Measurements from ENCODE around the gene CFL2.
"Not testable (repeated sequence)": the region's sequence is repeated elsewhere in the genome, so short reads cannot be mapped to it uniquely, and the experiment has no call there.

The CFL2 gene

GRCh38 chr14:34711169-34711568 lies 3.2 kb downstream of the CFL2 start:
- no peak for DNase-seq

- no peak for DNase-seq
Observed at GRCh38 chr14:34710744-34711143, 3.6 kb downstream of the CFL2 start.

GRCh38 chr14:34710006-34710405 lies 4.4 kb downstream of the CFL2 start:
- DNase-seq = no peak

GRCh38 chr14:34707722-34708121 lies 6.7 kb downstream of the CFL2 start:
- DNase-seq = no peak

GRCh38 chr14:34701808-34702207 lies 12.6 kb downstream of the CFL2 start:
- no peak for DNase-seq

DNA sequence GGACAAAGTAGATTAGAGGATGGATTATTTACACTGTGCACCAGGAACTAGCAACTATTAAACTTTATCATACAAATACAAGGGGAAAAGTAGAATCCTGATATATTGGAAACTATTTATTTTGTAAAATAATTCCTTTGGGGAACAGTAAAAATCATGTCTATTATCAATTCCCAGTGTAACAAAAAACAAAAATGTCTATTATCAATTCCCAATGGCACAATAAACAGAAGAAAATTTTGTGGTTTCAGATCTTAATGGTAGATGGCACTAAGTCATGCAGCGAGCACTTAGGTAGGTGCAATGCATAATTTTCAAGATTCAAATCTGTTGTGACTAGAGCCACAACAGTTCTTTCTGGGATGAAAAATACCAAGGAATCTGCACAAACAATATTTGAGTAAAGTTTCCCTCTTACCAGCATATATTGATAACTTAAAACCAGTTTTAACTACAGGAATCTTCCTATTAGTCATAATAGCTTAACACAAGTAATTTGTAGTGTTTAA lies 13.7 kb downstream of the CFL2 start:
- no peak for DNase-seq

- no peak for DNase-seq
Observed at GRCh38 chr14:34699873-34700621, 14.3 kb downstream of the CFL2 start.

GRCh38 chr14:34694216-34694615 lies 20.2 kb downstream of the CFL2 start:
- not testable (repeated sequence) for DNase-seq

DNA sequence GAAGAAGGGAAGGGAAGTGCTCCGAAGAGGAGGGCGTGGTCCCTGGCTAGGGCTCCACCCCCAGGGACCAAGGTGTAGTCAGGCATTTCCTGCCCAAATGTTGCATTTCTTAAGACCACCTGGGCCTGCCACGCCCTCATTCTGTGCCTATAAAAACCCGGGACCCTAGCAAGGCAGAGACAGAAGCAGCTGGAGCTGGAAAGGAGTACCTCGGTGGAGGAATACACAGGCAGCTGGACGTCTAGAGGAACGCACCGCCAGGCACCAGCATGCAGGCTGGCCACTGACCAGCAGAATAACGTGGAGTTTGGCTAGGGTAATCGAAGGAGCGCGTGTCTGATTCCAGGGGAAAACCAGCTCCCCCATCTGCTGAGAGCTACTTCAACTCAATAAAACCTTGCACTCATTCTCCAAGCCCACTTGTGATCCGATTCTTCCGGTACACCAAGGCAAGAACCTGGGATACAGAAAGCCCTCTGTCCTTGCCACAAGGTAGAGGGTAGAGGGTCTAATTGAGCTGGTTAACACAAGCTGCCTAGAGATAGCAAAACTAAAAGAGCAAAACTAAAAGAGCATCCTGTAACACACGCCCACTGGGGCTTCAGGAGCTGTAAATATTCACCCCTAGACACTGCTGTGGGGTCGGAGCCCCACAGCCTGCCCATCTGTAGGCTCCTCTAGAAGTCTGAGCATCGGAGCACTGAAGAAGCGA lies 21.0 kb downstream of the CFL2 start:
- DNase-seq = no peak

GRCh38 chr14:34692898-34693227 lies 21.5 kb downstream of the CFL2 start:
- DNase-seq = no peak

- DNase-seq = no peak
Observed at GRCh38 chr14:34692348-34692747, 22.0 kb downstream of the CFL2 start.

- DNase-seq = no peak
Observed at GRCh38 chr14:34691206-34691605, 23.2 kb downstream of the CFL2 start.

DNA sequence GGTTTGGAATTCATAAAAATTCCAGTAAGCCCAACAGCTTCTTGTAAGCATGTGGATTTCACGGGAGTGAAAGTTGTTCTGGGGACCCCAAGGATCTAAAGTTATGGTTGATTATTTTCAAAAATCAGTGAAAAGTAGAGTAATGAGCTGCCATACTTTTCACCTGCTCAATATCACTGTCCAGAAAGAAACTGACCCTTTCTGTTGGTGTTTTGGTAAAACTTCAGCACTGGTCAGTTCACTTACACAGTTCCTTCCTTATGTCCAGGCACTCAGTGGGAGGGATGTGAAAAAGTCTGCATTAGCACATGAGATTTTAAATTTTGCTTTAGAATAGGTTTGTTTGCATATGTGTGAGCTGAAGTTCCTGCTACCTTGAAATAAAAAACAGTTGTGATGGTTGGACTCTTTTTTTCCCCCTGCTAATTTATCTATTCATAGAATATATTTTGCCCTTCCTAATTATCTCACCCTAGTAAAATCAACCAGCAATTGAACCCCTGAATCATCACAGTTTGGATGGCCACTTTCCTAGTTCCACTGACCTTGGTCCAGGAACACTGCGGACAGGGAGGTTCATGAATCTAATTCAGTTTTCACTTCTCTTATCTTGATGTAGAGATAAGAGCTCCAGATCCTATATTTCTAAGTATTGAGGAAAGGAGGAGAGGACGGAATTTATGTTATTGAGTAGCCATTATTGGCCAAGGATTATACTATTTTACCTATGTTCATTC lies 25.8 kb downstream of the CFL2 start:
- DNase-seq = no peak

DNA sequence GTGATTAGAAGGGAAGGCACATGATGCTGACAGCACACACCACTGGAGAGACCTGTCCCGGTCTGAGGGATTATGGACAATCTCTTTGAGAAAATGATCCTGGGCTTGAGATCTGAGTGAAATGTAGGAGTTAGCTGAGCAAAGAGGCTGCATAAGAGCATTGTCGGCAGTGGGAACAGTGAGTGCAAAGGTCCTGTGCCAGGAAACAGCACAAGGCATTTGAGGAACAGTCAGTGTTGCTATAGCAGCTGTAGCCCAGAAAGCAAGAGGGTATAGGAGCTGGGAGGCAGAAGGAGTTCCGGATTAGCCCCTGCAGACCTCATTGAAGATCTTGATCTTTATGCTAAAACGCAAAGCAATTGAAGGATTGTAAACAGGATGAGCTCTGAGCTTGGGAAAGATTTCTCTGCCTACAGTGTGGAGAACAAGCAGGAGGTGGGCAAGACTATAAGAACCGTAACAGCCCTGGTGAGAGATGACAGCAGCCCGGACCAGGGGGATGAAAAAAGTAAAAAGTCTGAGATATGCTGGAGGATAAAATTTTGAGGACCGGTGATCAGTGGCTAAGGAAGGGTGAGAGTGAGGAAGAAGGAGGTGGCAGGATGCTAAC lies 28.5 kb downstream of the CFL2 start:
- DNase-seq = no peak

DNA sequence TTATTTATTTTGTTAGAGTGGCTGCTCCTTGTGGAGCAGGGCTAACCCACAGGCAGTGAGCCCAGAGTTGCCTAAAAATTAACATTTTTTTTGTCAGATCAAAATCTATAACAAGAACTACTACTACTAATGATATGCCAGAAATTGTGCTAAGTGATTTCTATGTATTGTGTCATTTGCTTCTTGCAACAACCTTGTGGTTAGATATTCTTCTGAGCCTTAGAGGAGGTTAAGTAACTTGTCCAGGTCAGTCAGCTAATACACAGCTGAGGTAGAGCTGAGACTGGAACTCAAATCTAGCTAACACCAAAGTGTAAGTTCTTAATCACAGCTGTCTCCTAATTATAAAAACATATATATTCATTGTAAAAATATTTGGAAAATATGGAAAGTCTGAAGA lies 29.8 kb downstream of the CFL2 start:
- DNase-seq = no peak

- DNase-seq = no peak
Observed at GRCh38 chr14:34682787-34683321, 31.5 kb downstream of the CFL2 start.

DNA sequence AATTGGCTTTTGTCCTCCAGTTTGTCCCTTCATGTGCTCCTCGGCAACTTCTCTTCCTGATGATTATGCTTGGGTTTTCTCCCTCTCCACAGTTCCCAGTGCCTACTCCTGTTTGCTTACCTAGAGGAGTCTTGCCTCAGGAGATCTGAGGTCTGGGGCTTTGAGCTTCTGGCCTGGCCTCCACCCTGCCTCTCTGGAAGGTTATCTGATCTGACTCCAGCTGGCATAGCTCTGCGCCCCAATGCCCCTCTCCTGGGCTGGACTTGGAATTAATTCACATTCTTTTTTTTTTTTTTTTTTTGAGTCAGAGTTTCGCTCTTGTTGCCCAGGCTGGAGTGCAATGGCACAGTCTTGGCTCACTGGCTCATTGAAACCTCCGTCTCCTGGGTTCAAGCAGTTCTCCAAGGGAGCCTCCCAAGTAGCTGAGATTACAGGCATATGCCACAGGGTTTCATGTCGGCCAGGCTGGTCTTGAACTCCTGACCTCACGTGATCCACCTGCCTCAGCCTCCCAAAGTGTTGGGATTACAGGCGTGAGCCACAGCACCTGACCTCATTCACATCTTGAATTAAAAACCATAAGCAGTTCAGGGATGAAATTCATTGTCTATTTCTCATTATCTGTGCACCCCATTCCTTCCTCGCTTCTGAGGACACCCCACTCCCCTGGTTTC lies 33.5 kb downstream of the CFL2 start:
- DNase-seq = no peak

DNA sequence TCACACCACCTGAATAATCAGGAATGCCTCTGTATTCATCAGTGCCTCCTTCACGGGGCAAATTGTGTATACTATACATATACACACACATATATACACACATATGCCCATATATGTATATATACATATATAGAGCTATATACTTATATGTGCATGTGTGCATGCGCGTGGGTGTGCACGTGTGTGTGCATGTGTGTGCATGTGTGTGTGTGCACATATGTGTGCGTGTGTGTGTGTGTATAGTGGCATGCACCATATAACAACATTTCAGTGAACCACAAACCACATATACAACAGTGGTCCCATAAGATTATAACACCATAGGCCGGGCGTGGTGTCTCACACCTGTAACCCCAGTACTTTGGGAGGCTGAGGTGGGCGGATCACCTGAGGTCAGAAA lies 35.7 kb downstream of the CFL2 start:
- DNase-seq = no peak

GRCh38 chr14:34678306-34678705 lies 36.1 kb downstream of the CFL2 start:
- no peak for DNase-seq

- DNase-seq = no peak
Observed at GRCh38 chr14:34676516-34677211, 37.7 kb downstream of the CFL2 start.

DNA sequence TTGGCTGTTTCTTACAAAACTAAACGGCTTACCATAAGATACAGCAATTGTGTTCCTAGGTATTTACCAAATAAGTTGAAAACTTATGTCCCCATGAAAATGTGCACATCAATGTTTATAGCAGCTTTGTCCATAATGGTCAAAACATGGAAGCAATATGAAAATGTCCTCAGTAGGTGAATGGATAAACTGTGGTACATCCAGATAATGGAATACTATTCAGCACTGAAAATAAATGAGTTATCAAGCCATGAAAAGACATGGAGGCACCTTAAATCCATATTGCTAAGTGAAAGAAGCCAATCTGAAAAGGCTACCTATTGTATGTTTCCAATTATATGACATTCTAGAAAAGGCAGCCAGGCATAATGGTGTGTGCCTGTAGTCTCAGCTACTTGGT lies 40.7 kb downstream of the CFL2 start:
- DNase-seq = no peak

GRCh38 chr14:34671716-34672115 lies 42.7 kb downstream of the CFL2 start:
- DNase-seq = no peak

Measured in NCI-H187 (cell line).